ENCODE measurements around the gene CUBN. TPM values are rescaled to one million over a fixed set of nuclear protein-coding genes. Genes with fewer than 3 reads are reported as not detected.

CUBN gene
- total and polyA plus RNA-seq, 9 of the 15 experiments (the other 6 are each of a cell fraction or from before 2014, with no cell fraction given) = 0.04 to 0.33 (median 0.09) TPM

DNA sequence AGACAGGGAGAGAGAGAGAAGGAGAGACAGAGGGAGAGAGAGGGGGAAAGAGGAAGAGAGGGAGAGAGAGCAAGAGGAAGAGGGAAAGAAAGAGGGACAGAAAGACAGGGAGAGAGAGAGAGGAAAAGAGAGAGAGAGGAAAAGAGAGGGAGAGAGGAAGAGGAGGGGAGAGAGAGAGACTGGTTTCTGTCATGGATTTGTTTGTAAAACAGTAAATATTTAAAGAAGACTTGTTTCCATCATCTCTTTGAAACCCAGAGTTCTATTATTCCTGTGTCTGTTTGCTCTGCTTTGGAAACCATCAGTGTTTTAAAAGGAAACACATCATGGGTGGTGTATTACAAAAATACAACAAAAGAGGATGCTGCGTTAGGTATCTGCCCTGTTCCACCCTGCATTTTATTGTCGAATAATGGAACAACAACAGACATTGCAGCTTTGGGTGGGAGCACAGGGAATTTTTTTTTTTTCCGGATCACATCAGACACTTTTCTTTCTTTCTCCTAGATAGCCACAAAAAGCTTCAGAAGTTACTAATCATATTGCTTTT lies 161.7 kb downstream of the CUBN start:
- no peak for FAIRE-seq
- no peak for ATAC-seq

More for the DNA sequence above, 161.7 kb downstream of the CUBN start:
- H3K36me3 ChIP-seq (ENCODE audit: control insufficient read depth, insufficient read depth, low read length) = no peaks in the 10 kb centered on the region
- in situ Hi-C loops (cut with MboI) (no loop called here), intact Hi-C loops (cut with micrococcal nuclease) (no loop called here)
- H3K4me1 ChIP-seq (replicated peaks in 1 of 2; ENCODE audit: control insufficient read depth in 2 of 2, insufficient read depth in 2 of 2, low read length in 2 of 2) = peaks cover 0 to 8% of the 10 kb centered on the region in 2 experiments; a peak in 1 of 5 replicates
- no peaks in the 10 kb centered on the region for H3K9me3 ChIP-seq (replicated peaks; ENCODE audit: control insufficient read depth, insufficient read depth, low read depth, low read length)
- no peaks in the 10 kb centered on the region for H3K27me3 ChIP-seq (ENCODE audit: control insufficient read depth in 2 of 2, insufficient read depth in 2 of 2, low read length in 2 of 2)
- H3K4me3 ChIP-seq = no peak overlapping the region
- H2AFZ ChIP-seq (ENCODE audit: low read depth, low read length) = peak overlapping the region; percentile 36
- no peak overlapping the region for H3K27ac ChIP-seq (ENCODE audit: extremely low read depth, low read depth, low read length)
- CTCF ChIA-PET (ENCODE audit: low intra/inter-chr PET ratio) = no interaction called here
- H3K9ac ChIP-seq (ENCODE audit: insufficient read depth in 1 of 2, low read depth in 2 of 2, low read length in 2 of 2) = no peak overlapping the region
- WGBS (ENCODE audit: insufficient coverage, low coverage, missing lambda C conversion rate) = 51% methylated on average over 2 of the region's 3 CpGs
- no peak for DNase-seq (ENCODE audit: extremely low read depth in 1 of 4, low spot score in 3 of 4)
- H3K4me2 ChIP-seq (ENCODE audit: insufficient read depth, low read length) = no peak overlapping the region
- TF ChIP-seq, protein P1, sequence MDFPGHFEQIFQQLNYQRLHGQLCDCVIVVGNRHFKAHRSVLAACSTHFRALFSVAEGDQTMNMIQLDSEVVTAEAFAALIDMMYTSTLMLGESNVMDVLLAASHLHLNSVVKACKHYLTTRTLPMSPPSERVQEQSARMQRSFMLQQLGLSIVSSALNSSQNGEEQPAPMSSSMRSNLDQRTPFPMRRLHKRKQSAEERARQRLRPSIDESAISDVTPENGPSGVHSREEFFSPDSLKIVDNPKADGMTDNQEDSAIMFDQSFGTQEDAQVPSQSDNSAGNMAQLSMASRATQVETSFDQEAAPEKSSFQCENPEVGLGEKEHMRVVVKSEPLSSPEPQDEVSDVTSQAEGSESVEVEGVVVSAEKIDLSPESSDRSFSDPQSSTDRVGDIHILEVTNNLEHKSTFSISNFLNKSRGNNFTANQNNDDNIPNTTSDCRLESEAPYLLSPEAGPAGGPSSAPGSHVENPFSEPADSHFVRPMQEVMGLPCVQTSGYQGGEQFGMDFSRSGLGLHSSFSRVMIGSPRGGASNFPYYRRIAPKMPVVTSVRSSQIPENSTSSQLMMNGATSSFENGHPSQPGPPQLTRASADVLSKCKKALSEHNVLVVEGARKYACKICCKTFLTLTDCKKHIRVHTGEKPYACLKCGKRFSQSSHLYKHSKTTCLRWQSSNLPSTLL (IDR thresholded peaks at IDR 0.05) = peak; percentile 33; the same call in 1 of the 2 replicates
- TF ChIP-seq EP400 (IDR thresholded peaks at IDR 0.05) (no peak), SIX5 (IDR thresholded peaks at IDR 0.05; ENCODE audit: borderline replicate concordance in 1 of 2, insufficient read depth in 1 of 2, low read depth in 1 of 2, low read length in 2 of 2) (no peak), HDAC6 (IDR thresholded peaks at IDR 0.05; ENCODE audit: low read depth, low read length) (no peak), PRPF4 (IDR thresholded peaks at IDR 0.05; ENCODE audit: insufficient read depth, low read depth, low read length, poor library complexity, severe bottlenecking) (no peak), ZNF589 (CRISPR knock-in tag; IDR thresholded peaks at IDR 0.05; ENCODE audit: low read depth) (no peak), NELFE (IDR thresholded peaks at IDR 0.05; ENCODE audit: insufficient read depth, insufficient read length) (no peak), TAL1 (IDR thresholded peaks at IDR 0.05) (no peak)
- TF ChIP-seq, protein P2, sequence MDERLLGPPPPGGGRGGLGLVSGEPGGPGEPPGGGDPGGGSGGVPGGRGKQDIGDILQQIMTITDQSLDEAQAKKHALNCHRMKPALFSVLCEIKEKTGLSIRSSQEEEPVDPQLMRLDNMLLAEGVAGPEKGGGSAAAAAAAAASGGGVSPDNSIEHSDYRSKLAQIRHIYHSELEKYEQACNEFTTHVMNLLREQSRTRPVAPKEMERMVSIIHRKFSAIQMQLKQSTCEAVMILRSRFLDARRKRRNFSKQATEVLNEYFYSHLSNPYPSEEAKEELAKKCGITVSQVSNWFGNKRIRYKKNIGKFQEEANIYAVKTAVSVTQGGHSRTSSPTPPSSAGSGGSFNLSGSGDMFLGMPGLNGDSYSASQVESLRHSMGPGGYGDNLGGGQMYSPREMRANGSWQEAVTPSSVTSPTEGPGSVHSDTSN (CRISPR knock-in tag; IDR thresholded peaks at IDR 0.05; ENCODE audit: low read depth) = no peak
- TF ChIP-seq, protein P2 (tag; conservative IDR thresholded peaks at IDR 0.05; ENCODE audit: low read depth) = no peak
- TF ChIP-seq, protein P3, sequence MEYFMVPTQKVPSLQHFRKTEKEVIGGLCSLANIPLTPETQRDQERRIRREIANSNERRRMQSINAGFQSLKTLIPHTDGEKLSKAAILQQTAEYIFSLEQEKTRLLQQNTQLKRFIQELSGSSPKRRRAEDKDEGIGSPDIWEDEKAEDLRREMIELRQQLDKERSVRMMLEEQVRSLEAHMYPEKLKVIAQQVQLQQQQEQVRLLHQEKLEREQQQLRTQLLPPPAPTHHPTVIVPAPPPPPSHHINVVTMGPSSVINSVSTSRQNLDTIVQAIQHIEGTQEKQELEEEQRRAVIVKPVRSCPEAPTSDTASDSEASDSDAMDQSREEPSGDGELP (CRISPR knock-in tag; IDR thresholded peaks at IDR 0.05; ENCODE audit: borderline replicate concordance) = no peak
- TF ChIP-seq, protein P4, sequence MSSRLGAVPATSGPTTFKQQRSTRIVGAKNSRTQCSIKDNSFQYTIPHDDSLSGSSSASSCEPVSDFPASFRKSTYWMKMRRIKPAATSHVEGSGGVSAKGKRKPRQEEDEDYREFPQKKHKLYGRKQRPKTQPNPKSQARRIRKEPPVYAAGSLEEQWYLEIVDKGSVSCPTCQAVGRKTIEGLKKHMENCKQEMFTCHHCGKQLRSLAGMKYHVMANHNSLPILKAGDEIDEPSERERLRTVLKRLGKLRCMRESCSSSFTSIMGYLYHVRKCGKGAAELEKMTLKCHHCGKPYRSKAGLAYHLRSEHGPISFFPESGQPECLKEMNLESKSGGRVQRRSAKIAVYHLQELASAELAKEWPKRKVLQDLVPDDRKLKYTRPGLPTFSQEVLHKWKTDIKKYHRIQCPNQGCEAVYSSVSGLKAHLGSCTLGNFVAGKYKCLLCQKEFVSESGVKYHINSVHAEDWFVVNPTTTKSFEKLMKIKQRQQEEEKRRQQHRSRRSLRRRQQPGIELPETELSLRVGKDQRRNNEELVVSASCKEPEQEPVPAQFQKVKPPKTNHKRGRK (tag; IDR thresholded peaks at IDR 0.05) = peak; percentile 91
- BruUV-seq (replicated peaks) = no TSS peak
- no peaks in the 10 kb centered on the region for H4K20me1 ChIP-seq (replicated peaks; ENCODE audit: control insufficient read depth, insufficient read depth, low read length)
- H3K79me2 ChIP-seq (ENCODE audit: control insufficient read depth, insufficient read depth, low read length) = no peaks in the 10 kb centered on the region
- POLR2A ChIA-PET = interaction anchor here (0.8 to 1.5 kb wide), 3 partner anchors 9 to 34 kb away, joined by 3 to 4 read pairs (median 3); no protein-coding TSS in a partner anchor
- H3K9me1 ChIP-seq (ENCODE audit: control insufficient read depth, insufficient read depth, low read length) = no peaks in the 10 kb centered on the region

All from K562 (cell line).